ENCODE data around the gene PTPN18.

- TF ChIP-seq POLR2A (IDR thresholded peaks at IDR 0.05; ENCODE audit: low read depth, low read length) (no peak), MAX (IDR thresholded peaks at IDR 0.05; ENCODE audit: insufficient read depth, insufficient read length) (no peak), EZH2 (IDR thresholded peaks at IDR 0.05; ENCODE audit: borderline replicate concordance, low read depth, low read length, severe bottlenecking) (no peak), CTCF (IDR thresholded peaks at IDR 0.05; ENCODE audit: extremely low read depth in 1 of 2, insufficient read depth in 1 of 2, low read depth in 1 of 2, low read length in 2 of 2) (no peak), MYC (IDR thresholded peaks at IDR 0.05; ENCODE audit: low read depth, low read length) (no peak), POLR2AphosphoS5 (IDR thresholded peaks at IDR 0.05; ENCODE audit: insufficient read depth, low read depth, low read length) (no peak), FOS (IDR thresholded peaks at IDR 0.05; ENCODE audit: borderline replicate concordance, insufficient read depth, low read length) (no peak), GATA2 (IDR thresholded peaks at IDR 0.05; ENCODE audit: insufficient read depth, insufficient read length, low read depth, low read length) (no peak), JUN (IDR thresholded peaks at IDR 0.05; ENCODE audit: borderline replicate concordance, insufficient read depth, insufficient read length, low read depth) (no peak)
These were observed 22.5 kb downstream of the PTPN18 start for GRCh38 chr2:130378206-130378897.
